ENCODE measurements around the gene ATP6V1A. TPM values are rescaled to one million over a fixed set of nuclear protein-coding genes. Genes with fewer than 3 reads are reported as not detected.

Gene ATP6V1A
- total and polyA plus RNA-seq, 2 of the 13 experiments (the other 11 are each of a cell fraction or from before 2014, with no cell fraction given), result 23.4 to 95.1 TPM

DNA sequence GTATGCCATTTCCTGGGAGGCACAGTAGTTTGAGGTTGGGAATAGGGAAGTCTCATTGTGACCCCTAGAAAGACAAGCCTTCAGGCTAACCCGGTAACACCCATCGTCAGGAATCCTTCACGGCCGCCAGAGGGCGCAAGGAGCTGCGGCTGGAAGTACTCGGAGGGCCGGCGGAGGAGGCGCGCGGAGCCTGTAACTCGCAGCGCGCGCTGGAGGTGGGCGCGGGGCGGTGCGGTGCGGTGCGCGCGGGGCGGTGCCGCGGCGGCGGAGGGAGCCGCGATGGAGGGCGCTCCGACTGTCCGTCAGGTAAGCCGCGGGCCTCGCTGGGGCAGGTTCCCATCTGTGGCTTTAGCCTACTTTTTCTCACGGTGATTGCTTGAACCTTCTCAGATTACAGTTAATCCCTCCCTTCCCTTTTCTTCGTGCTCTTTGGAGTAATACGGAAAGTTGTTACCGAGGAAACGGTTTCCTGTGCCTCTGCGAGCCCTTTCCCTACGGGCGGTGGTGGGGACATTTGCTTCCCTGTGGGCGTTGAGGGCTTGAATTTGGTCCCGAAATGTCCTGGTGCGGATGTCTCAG is 91.9 kb downstream of the ATP6V1A start, which contains the start of gene GRAMD1C (continued):
- no peak for TF ChIP-seq ZBTB8A (CRISPR knock-in tag; IDR thresholded peaks at IDR 0.05; ENCODE audit: borderline replicate concordance, low read depth)
- TF ChIP-seq ZSCAN21 (CRISPR knock-in tag; IDR thresholded peaks at IDR 0.05; ENCODE audit: borderline replicate concordance), result peak; percentile 81
- TF ChIP-seq ZSCAN12 (CRISPR knock-in tag; IDR thresholded peaks at IDR 0.05), result no peak
- TF ChIP-seq GATAD2A (CRISPR knock-in tag; IDR thresholded peaks at IDR 0.05), result 0 out of 2 replicates have a peak, but pooled peaks have one; percentile 39
- TF ChIP-seq ZNF563 (CRISPR knock-in tag; IDR thresholded peaks at IDR 0.05), result no peak
- no peak for TF ChIP-seq SMYD3 (CRISPR knock-in tag; IDR thresholded peaks at IDR 0.05)
- TF ChIP-seq, protein P1, sequence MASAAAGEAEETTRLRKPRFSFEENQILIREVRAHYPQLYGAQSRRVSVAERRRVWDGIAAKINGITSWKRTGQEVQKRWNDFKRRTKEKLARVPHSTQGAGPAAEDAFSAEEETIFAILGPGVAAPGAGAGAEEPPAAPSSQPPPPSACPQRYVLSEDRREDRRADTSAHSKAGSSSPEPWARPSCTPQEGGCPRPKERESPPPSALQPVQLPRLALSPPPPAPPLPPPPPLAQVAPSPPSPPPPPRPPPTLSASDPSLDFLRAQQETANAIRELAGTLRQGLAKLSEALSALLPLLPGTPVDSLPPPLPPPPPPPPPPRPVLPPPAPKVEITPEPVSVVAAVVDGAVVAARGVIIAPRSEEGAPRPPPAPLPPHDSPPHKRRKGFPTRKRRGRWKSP (CRISPR knock-in tag; IDR thresholded peaks at IDR 0.05), result peak; percentile 62; the same call in 1 of the 2 replicates
- no peak for TF ChIP-seq MTA3 (CRISPR knock-in tag; IDR thresholded peaks at IDR 0.05)
- no peak for TF ChIP-seq ZNF879 (CRISPR knock-in tag; IDR thresholded peaks at IDR 0.05)
- peak; percentile 44; the same call in 1 of the 2 replicates for TF ChIP-seq MTA1 (CRISPR knock-in tag; IDR thresholded peaks at IDR 0.05; ENCODE audit: borderline replicate concordance)
- TF ChIP-seq ATF7-NPFF (CRISPR knock-in tag; IDR thresholded peaks at IDR 0.05; ENCODE audit: low read depth), result 0 out of 2 replicates have a peak, but pooled peaks have one; percentile 49
- TF ChIP-seq, protein P2, sequence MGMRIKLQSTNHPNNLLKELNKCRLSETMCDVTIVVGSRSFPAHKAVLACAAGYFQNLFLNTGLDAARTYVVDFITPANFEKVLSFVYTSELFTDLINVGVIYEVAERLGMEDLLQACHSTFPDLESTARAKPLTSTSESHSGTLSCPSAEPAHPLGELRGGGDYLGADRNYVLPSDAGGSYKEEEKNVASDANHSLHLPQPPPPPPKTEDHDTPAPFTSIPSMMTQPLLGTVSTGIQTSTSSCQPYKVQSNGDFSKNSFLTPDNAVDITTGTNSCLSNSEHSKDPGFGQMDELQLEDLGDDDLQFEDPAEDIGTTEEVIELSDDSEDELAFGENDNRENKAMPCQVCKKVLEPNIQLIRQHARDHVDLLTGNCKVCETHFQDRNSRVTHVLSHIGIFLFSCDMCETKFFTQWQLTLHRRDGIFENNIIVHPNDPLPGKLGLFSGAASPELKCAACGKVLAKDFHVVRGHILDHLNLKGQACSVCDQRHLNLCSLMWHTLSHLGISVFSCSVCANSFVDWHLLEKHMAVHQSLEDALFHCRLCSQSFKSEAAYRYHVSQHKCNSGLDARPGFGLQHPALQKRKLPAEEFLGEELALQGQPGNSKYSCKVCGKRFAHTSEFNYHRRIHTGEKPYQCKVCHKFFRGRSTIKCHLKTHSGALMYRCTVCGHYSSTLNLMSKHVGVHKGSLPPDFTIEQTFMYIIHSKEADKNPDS (CRISPR knock-in tag; IDR thresholded peaks at IDR 0.05), result no peak
- TF ChIP-seq, protein P3, sequence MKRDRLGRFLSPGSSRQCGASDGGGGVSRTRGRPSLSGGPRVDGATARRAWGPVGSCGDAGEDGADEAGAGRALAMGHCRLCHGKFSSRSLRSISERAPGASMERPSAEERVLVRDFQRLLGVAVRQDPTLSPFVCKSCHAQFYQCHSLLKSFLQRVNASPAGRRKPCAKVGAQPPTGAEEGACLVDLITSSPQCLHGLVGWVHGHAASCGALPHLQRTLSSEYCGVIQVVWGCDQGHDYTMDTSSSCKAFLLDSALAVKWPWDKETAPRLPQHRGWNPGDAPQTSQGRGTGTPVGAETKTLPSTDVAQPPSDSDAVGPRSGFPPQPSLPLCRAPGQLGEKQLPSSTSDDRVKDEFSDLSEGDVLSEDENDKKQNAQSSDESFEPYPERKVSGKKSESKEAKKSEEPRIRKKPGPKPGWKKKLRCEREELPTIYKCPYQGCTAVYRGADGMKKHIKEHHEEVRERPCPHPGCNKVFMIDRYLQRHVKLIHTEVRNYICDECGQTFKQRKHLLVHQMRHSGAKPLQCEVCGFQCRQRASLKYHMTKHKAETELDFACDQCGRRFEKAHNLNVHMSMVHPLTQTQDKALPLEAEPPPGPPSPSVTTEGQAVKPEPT (CRISPR knock-in tag; IDR thresholded peaks at IDR 0.05; ENCODE audit: low read depth), result no peak
- no peak for TF ChIP-seq HOXD1 (CRISPR knock-in tag; IDR thresholded peaks at IDR 0.05)
- TF ChIP-seq THAP7 (CRISPR knock-in tag; IDR thresholded peaks at IDR 0.05), result no peak
- TF ChIP-seq, protein P4, sequence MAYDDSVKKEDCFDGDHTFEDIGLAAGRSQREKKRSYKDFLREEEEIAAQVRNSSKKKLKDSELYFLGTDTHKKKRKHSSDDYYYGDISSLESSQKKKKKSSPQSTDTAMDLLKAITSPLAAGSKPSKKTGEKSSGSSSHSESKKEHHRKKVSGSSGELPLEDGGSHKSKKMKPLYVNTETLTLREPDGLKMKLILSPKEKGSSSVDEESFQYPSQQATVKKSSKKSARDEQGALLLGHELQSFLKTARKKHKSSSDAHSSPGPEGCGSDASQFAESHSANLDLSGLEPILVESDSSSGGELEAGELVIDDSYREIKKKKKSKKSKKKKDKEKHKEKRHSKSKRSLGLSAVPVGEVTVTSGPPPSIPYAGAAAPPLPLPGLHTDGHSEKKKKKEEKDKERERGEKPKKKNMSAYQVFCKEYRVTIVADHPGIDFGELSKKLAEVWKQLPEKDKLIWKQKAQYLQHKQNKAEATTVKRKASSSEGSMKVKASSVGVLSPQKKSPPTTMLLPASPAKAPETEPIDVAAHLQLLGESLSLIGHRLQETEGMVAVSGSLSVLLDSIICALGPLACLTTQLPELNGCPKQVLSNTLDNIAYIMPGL (CRISPR knock-in tag; IDR thresholded peaks at IDR 0.05; ENCODE audit: borderline replicate concordance in 1 of 2, low read depth in 1 of 2), result peak; percentile 79 to 90
- no peak for TF ChIP-seq ZNF775 (CRISPR knock-in tag; IDR thresholded peaks at IDR 0.05; ENCODE audit: borderline replicate concordance)
- no peak for TF ChIP-seq GABPB1 (CRISPR knock-in tag; IDR thresholded peaks at IDR 0.05)
- TF ChIP-seq ZMYM2 (CRISPR knock-in tag; IDR thresholded peaks at IDR 0.05), result no peak
- no peak for TF ChIP-seq ZNF124 (CRISPR knock-in tag; IDR thresholded peaks at IDR 0.05)
- TF ChIP-seq ZNF619 (CRISPR knock-in tag; IDR thresholded peaks at IDR 0.05), result no peak
- peak; percentile 75 for TF ChIP-seq ZMYM4 (CRISPR knock-in tag; IDR thresholded peaks at IDR 0.05)
